Spleen (tissue), 7 donors: ENCODE measurements around the gene DEDD.

ENCODE experiments used
- CTCF ChIP-seq, 11 experiments: fragments of 200-600 bp in 7 of 11; fragments of 450-650 bp in 4 of 11; sonication (generic) in 4 of 11; IDR thresholded peaks in 8 of 11; conservative IDR thresholded peaks in 3 of 11; 1 replicate in 7 of 11; 2 replicates in 4 of 11; pipeline versions ENCODE4 v1.4.0 to v1.8.0; 2016 to 2021; ENCODE audit warnings: antibody characterized with exemption in 11 of 11, inconsistent platforms in 4 of 11, mild to moderate bottlenecking in 1 of 11
- POLR2A ChIP-seq, 3 donors: fragments of 450-650 bp; IDR thresholded peaks; one replicate each; pipeline ENCODE4 v1.5.1; 2017; ENCODE audit warnings: antibody characterized with exemption in 3 of 3, mild to moderate bottlenecking in 1 of 3
- donor health status: DM: no; HTN: no; CAD: no; lungs with moderate emphysema.
- donor health status: DM: no; HTN: no; CAD: no.
- donor health status: DM: no; HTN: no; CAD: no.

- no peak for TF ChIP-seq CTCF (IDR thresholded peaks at IDR 0.05 in 8 of 11, conservative IDR thresholded peaks at IDR 0.05 in 3 of 11)
- TF ChIP-seq POLR2A (IDR thresholded peaks at IDR 0.05): no peak
Measured at GRCh38 chr1:161077426-161077825, 55.0 kb downstream of the DEDD start.
